ENCODE data around the gene NFKBIE.

GRCh38 chr6:44230034-44230675 is 35.2 kb downstream of the NFKBIE start:
- TF ChIP-seq CTCF (IDR thresholded peaks at IDR 0.05) (no peak), POLR2A (IDR thresholded peaks at IDR 0.05) (no peak)
